ENCODE data around the gene CACYBP.

DNA sequence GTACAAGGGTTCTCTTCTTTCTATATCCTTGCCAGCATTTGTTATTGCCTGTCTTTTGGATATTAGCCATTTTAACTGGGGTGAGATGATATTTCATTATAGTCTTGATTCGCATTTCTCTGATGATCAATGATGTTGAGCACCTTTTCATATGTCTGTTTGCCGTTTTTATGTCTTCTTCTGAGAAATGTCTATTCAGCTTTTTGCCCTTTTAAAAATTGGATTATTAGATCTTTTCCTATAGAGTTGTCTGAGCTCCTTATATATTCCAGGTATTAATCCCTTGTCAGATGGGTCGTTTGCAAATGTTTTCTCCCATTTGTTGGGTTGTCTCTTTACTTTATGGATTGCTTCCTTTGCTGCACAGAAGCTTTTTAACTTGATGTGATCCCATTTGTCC, 42.9 kb downstream of the CACYBP start:
- TF ChIP-seq, protein P1, sequence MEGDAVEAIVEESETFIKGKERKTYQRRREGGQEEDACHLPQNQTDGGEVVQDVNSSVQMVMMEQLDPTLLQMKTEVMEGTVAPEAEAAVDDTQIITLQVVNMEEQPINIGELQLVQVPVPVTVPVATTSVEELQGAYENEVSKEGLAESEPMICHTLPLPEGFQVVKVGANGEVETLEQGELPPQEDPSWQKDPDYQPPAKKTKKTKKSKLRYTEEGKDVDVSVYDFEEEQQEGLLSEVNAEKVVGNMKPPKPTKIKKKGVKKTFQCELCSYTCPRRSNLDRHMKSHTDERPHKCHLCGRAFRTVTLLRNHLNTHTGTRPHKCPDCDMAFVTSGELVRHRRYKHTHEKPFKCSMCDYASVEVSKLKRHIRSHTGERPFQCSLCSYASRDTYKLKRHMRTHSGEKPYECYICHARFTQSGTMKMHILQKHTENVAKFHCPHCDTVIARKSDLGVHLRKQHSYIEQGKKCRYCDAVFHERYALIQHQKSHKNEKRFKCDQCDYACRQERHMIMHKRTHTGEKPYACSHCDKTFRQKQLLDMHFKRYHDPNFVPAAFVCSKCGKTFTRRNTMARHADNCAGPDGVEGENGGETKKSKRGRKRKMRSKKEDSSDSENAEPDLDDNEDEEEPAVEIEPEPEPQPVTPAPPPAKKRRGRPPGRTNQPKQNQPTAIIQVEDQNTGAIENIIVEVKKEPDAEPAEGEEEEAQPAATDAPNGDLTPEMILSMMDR (IDR thresholded peaks at IDR 0.05; ENCODE audit: low read length), result no peak
- no peak for TF ChIP-seq EZH2 (IDR thresholded peaks at IDR 0.05; ENCODE audit: borderline replicate concordance, low read length)
